OCI-LY1 (cell line): Measurements from ENCODE around the gene TCF4.

Experiments used
- EZH2 ChIP-seq: fragments of 200-600 bp; sonication (generic), shearing (Covaris generic); IDR thresholded peaks from 2 replicates; pipeline ENCODE4 v1.8.0; 2017; ENCODE audit warnings: borderline replicate concordance, mixed run types, mild to moderate bottlenecking, antibody characterized with exemption, low read length, moderate library complexity, mixed read lengths
- TF ChIP-seq, protein P1 (sequence below): fragments of 200-600 bp; sonication (generic), shearing (Covaris generic); IDR thresholded peaks from 2 replicates; pipeline ENCODE4 v1.5.1; 2017; ENCODE audit warnings: mild to moderate bottlenecking, antibody characterized with exemption, low read length, moderate library complexity, mixed read lengths

GRCh38 chr18:55477499-55477859, 110.5 kb downstream of the TCF4 start:
- TF ChIP-seq, protein P1, sequence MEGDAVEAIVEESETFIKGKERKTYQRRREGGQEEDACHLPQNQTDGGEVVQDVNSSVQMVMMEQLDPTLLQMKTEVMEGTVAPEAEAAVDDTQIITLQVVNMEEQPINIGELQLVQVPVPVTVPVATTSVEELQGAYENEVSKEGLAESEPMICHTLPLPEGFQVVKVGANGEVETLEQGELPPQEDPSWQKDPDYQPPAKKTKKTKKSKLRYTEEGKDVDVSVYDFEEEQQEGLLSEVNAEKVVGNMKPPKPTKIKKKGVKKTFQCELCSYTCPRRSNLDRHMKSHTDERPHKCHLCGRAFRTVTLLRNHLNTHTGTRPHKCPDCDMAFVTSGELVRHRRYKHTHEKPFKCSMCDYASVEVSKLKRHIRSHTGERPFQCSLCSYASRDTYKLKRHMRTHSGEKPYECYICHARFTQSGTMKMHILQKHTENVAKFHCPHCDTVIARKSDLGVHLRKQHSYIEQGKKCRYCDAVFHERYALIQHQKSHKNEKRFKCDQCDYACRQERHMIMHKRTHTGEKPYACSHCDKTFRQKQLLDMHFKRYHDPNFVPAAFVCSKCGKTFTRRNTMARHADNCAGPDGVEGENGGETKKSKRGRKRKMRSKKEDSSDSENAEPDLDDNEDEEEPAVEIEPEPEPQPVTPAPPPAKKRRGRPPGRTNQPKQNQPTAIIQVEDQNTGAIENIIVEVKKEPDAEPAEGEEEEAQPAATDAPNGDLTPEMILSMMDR = no peak
- TF ChIP-seq EZH2 = no peak
